CD4-positive, alpha-beta T cell treated with Interleukin-6 for 4 hours (primary cell): Measurements from ENCODE around the gene NFE2L3.

Experiments
- DNase-seq: peaks from one replicate; pipeline ENCODE4 v3.0.0-alpha.2; 2020; ENCODE audit warnings: mixed read lengths

The NFE2L3 gene

GRCh38 chr7:26200444-26201246 is 48.6 kb downstream of the NFE2L3 start, which contains the start of gene HNRNPA2B1:
HNRNPA2B1 (minus strand) TSS chr7:26200746; CDS start chr7:26200577, 169 bp downstream.
- peak; percentile 98 for DNase-seq

GRCh38 chr7:26201247-26202018 is 49.4 kb downstream of the NFE2L3 start, which contains the start of gene CBX3:
CBX3 (plus strand) TSS chr7:26201745; CDS start chr7:26202999, 1,254 bp downstream.
- peak; percentile 92 for DNase-seq

- peak; percentile 74 for DNase-seq
Observed at GRCh38 chr7:26202019-26202990, 50.3 kb downstream of the NFE2L3 start.

GRCh38 chr7:26203016-26203415 is 51.0 kb downstream of the NFE2L3 start:
- DNase-seq: no peak

GRCh38 chr7:26208040-26208439 is 56.0 kb downstream of the NFE2L3 start:
- no peak for DNase-seq

GRCh38 chr7:26212921-26213718 is 61.1 kb downstream of the NFE2L3 start:
- DNase-seq: no peak

GRCh38 chr7:26213807-26214515 is 62.0 kb downstream of the NFE2L3 start:
- DNase-seq: no peak

GRCh38 chr7:26216049-26216448 is 64.1 kb downstream of the NFE2L3 start:
- no peak for DNase-seq

- DNase-seq: no peak
Observed at GRCh38 chr7:26224359-26224758, 72.4 kb downstream of the NFE2L3 start.

- DNase-seq: no peak
Observed at GRCh38 chr7:26227987-26228386, 76.0 kb downstream of the NFE2L3 start.

GRCh38 chr7:26233902-26234511 is 82.0 kb downstream of the NFE2L3 start:
- no peak for DNase-seq
